A549 (cell line): ENCODE data around the gene ZNF79. TPM values are rescaled to one million over a fixed set of nuclear protein-coding genes. Genes with fewer than 3 reads are reported as not detected.

Experiments
- ATAC-seq, 2 experiments: fragments of 200-7000 bp in 1 of 2; fragments of >200 bp in 1 of 2; cut with Nextera tagmentation in 1 of 2; cut with Tn5 transposase in 1 of 2; 3 replicates each; pipeline versions ENCODE4 v1.8.0 to v1.9.1; 2018 to 2020; ENCODE audit warnings: mild to moderate bottlenecking in 1 of 2, moderate library complexity in 1 of 2
- CTCF ChIA-PET: fragments of 300-600 bp; sonication (Branson Sonifier 250); formaldehyde crosslinking; extraction: SDS; loops from one replicate; lab custom pipeline; 2021; ENCODE audit warnings: antibody characterized with exemption, inconsistent platforms; lab: Yijun Ruan, JAX
- POLR2A ChIA-PET: fragments of 350-600 bp; formaldehyde crosslinking; extraction: SDS; loops from one replicate; lab custom pipeline; 2021; ENCODE audit warnings: antibody characterized with exemption, inconsistent platforms; lab: Yijun Ruan, JAX
- DNase-seq, 2 experiments: peaks; one replicate each; pipeline versions ENCODE4 v3.0.0 to v3.0.0-alpha.2; 2011 to 2016; ENCODE audit warnings: low read depth in 1 of 2, low spot score in 1 of 2
- FAIRE-seq: peaks from 2 replicates; lab custom pipeline; 2011; peaks lifted over from hg19 to GRCh38; lab: Jason Lieb, UNC
- H3K27ac ChIP-seq, 2 experiments: fragments of >200 bp; sonication (Bioruptor Twin); formaldehyde crosslinking; 3 replicates each; pipeline ENCODE4 v1.5.1; 2016 to 2017
- H3K4me1 ChIP-seq: fragments of >200 bp; sonication (Bioruptor Twin); formaldehyde crosslinking; 3 replicates; pipeline ENCODE4 v1.6.1; 2016
- H3K4me2 ChIP-seq: fragments of >200 bp; sonication (Bioruptor Twin); formaldehyde crosslinking; 3 replicates; pipeline ENCODE4 v1.6.1; 2016
- H3K4me3 ChIP-seq: fragments of >200 bp; sonication (Bioruptor Twin); formaldehyde crosslinking; 3 replicates; pipeline ENCODE4 v1.5.1; 2016
- H3K9me3 ChIP-seq: fragments of >200 bp; sonication (Bioruptor Twin); formaldehyde crosslinking; 3 replicates; pipeline ENCODE4 v1.6.1; 2016
- CBX8 ChIP-seq: fragments of 200-600 bp; sonication (generic); IDR thresholded peaks from 2 replicates; pipeline ENCODE4 v1.6.1; 2016
- CEBPB ChIP-seq, 2 experiments: fragments of >200 bp in 1 of 2; sonication (Bioruptor Twin) in 1 of 2; formaldehyde crosslinking in 1 of 2; IDR thresholded peaks; 2 replicates each; pipeline ENCODE4 v1.6.1; 2012 to 2016
- CHD2 ChIP-seq: fragments of 150-350 bp; IDR thresholded peaks from 2 replicates; pipeline ENCODE4 v1.6.1; 2014; ENCODE audit warnings: low read length; ENCODE audit not compliant: partially characterized antibody
- FOSB ChIP-seq: fragments of 250-450 bp; sonication (Bioruptor Pico); IDR thresholded peaks from 2 replicates; pipeline ENCODE4 v1.5.0; 2020; ENCODE audit warnings: mild to moderate bottlenecking, moderate library complexity
- GATA3 ChIP-seq: IDR thresholded peaks from 2 replicates; pipeline ENCODE4 v1.6.1; 2012; ENCODE audit warnings: borderline replicate concordance
- HDAC2 ChIP-seq: fragments of 200-600 bp; sonication (generic); IDR thresholded peaks from 2 replicates; pipeline ENCODE4 v1.6.1; 2016
- HEYL ChIP-seq: fragments of 250-450 bp; sonication (Bioruptor Pico); IDR thresholded peaks from 2 replicates; pipeline ENCODE4 v1.8.0; 2021; ENCODE audit warnings: mild to moderate bottlenecking, moderate library complexity
- HOXB13 ChIP-seq: fragments of 250-450 bp; sonication (Bioruptor Pico); IDR thresholded peaks from 2 replicates; pipeline ENCODE4 v1.5.0; 2020; ENCODE audit warnings: low read depth, mild to moderate bottlenecking, moderate library complexity
- JUN ChIP-seq, 2 experiments: fragments of >200 bp; sonication (Bioruptor Twin); formaldehyde crosslinking; IDR thresholded peaks; 2 replicates in 1 of 2; 3 replicates in 1 of 2; pipeline ENCODE4 v1.6.1; 2016 to 2017
- KDM5A ChIP-seq: fragments of 200-600 bp; sonication (generic); IDR thresholded peaks from 2 replicates; pipeline ENCODE4 v1.6.1; 2016; ENCODE audit warnings: antibody characterized with exemption, mild to moderate bottlenecking
- MAFK ChIP-seq: fragments of 450-650 bp; IDR thresholded peaks from 2 replicates; pipeline ENCODE4 v1.6.1; 2014; ENCODE audit not compliant: partially characterized antibody
- MAZ ChIP-seq: fragments of 150-350 bp; IDR thresholded peaks from 2 replicates; pipeline ENCODE4 v1.6.1; 2014; ENCODE audit warnings: antibody characterized with exemption, low read depth, low read length, borderline replicate concordance
- NPAS2 ChIP-seq: fragments of 250-450 bp; sonication (Bioruptor Pico); IDR thresholded peaks from 2 replicates; pipeline ENCODE4 v1.8.0; 2022; ENCODE audit warnings: mild to moderate bottlenecking, moderate library complexity, borderline replicate concordance
- POLR2A ChIP-seq: IDR thresholded peaks from 2 replicates; pipeline ENCODE4 v1.6.1; 2012; ENCODE audit warnings: mild to moderate bottlenecking, low read length
- RAD21 ChIP-seq, 2 experiments: fragments of >200 bp in 1 of 2; sonication (Bioruptor Twin) in 1 of 2; formaldehyde crosslinking in 1 of 2; IDR thresholded peaks in 1 of 2; conservative IDR thresholded peaks in 1 of 2; 2 replicates in 1 of 2; 3 replicates in 1 of 2; pipeline ENCODE4 v1.6.1; 2012 to 2018; ENCODE audit warnings: inconsistent platforms in 1 of 2
- RARB ChIP-seq: fragments of 250-450 bp; sonication (Bioruptor Pico); IDR thresholded peaks from 2 replicates; pipeline ENCODE4 v1.8.0; 2021; ENCODE audit warnings: mild to moderate bottlenecking, moderate library complexity
- RNF2 ChIP-seq: fragments of 200-600 bp; sonication (generic); IDR thresholded peaks from 2 replicates; pipeline ENCODE4 v1.6.1; 2016; ENCODE audit warnings: low read depth, mild to moderate bottlenecking, antibody characterized with exemption, moderate library complexity, borderline replicate concordance
- SREBF2 ChIP-seq: fragments of 450-650 bp; IDR thresholded peaks from 2 replicates; pipeline ENCODE4 v1.6.1; 2014; ENCODE audit warnings: mild to moderate bottlenecking, moderate library complexity
- TP53 ChIP-seq: fragments of 250-450 bp; sonication (Bioruptor Pico); IDR thresholded peaks from 2 replicates; pipeline ENCODE4 v1.5.0; 2021; ENCODE audit warnings: mild to moderate bottlenecking, moderate library complexity
- ZC3H11A ChIP-seq: fragments of 450-650 bp; IDR thresholded peaks from 2 replicates; pipeline ENCODE4 v1.6.1; 2014; ENCODE audit warnings: antibody characterized with exemption, mild to moderate bottlenecking
- ZNF302 ChIP-seq: fragments of 250-450 bp; sonication (Bioruptor Pico); IDR thresholded peaks from 2 replicates; pipeline ENCODE4 v1.9.0; 2021; ENCODE audit warnings: inconsistent platforms, mild to moderate bottlenecking, moderate library complexity
- ZSCAN20 ChIP-seq: fragments of 250-450 bp; sonication (Bioruptor Pico); IDR thresholded peaks from 2 replicates; pipeline ENCODE4 v1.8.0; 2022; ENCODE audit warnings: mild to moderate bottlenecking, moderate library complexity
- WGBS: methylation state at CpG from one replicate; pipeline ENCODE4 v1.1.6; 2017; ENCODE audit errors: missing lambda C conversion rate; 5-methylcytosine and 5-hydroxymethylcytosine counted together
- polyA minus RNA-seq: library from RNA; depleted of rRNA, polyadenylated mRNA; stranded (reverse); fragments of >200 nt; gene quantifications from 2 replicates; pipeline ENCODE4 v1.2.3, GENCODE V29; 2011; rRNA and poly(A)+ RNA removed
- polyA plus RNA-seq, 4 experiments: library from polyadenylated mRNA; depleted of rRNA in 3 of 4; stranded (reverse); fragments of >200 nt; fragmentation: RNase III in 1 of 4; extraction: RNeasy Plus Mini Kit Qiagen cat#74134 plus additional on column Dnase treatment in 1 of 4; gene quantifications; 2 replicates in 3 of 4; 3 replicates in 1 of 4; pipeline ENCODE4 v1.2.3, GENCODE V29; 2011 to 2017
- TF ChIP-seq, protein P1 (sequence below): IDR thresholded peaks from 2 replicates; pipeline ENCODE4 v1.6.1; 2012
- TF ChIP-seq, protein P2 (sequence below): fragments of 250-450 bp; sonication (Bioruptor Pico); IDR thresholded peaks from 2 replicates; pipeline ENCODE4 v1.5.0; 2020; ENCODE audit warnings: low read depth, mild to moderate bottlenecking, moderate library complexity
- TF ChIP-seq, protein P3 (sequence below): fragments of 200-600 bp; sonication (generic); IDR thresholded peaks from 2 replicates; pipeline ENCODE4 v1.6.1; 2016; ENCODE audit warnings: antibody characterized with exemption, mild to moderate bottlenecking, moderate library complexity
- TF ChIP-seq, protein P4 (sequence below): fragments of >200 bp; sonication (Bioruptor Twin); formaldehyde crosslinking; IDR thresholded peaks from 3 replicates; pipeline ENCODE4 v1.6.1; 2016
- TF ChIP-seq, protein P5 (sequence below): fragments of 450-650 bp; IDR thresholded peaks from 2 replicates; pipeline ENCODE4 v1.6.1; 2014; ENCODE audit warnings: antibody characterized with exemption
- TF ChIP-seq, protein P6 (sequence below): fragments of 150-350 bp; IDR thresholded peaks from 2 replicates; pipeline ENCODE4 v1.6.1; 2014; ENCODE audit warnings: low read depth, mild to moderate bottlenecking, low read length
- TF ChIP-seq, protein P7 (sequence below): IDR thresholded peaks from 2 replicates; pipeline ENCODE4 v1.6.1; 2012; ENCODE audit warnings: low read depth, borderline replicate concordance

Gene ZNF79
- polyA plus RNA-seq (2011; rRNA removed) = 5.7 and 7.4 TPM in 2 replicates
- polyA plus RNA-seq (2012; cell fraction: cytosol; rRNA removed) = 2.5 and 2.7 TPM in 2 replicates
- 3.5 and 4.7 TPM in 2 replicates for polyA plus RNA-seq (2012; cell fraction: nucleus; rRNA removed)
- polyA plus RNA-seq (2017; fragmentation: RNase III; extraction: RNeasy Plus Mini Kit Qiagen cat#74134 plus additional on column Dnase treatment) = 4.9 to 5.5 TPM (median 5.1 TPM) in 3 replicates
- polyA minus RNA-seq = 21.3 and 26.9 TPM in 2 replicates

DNA sequence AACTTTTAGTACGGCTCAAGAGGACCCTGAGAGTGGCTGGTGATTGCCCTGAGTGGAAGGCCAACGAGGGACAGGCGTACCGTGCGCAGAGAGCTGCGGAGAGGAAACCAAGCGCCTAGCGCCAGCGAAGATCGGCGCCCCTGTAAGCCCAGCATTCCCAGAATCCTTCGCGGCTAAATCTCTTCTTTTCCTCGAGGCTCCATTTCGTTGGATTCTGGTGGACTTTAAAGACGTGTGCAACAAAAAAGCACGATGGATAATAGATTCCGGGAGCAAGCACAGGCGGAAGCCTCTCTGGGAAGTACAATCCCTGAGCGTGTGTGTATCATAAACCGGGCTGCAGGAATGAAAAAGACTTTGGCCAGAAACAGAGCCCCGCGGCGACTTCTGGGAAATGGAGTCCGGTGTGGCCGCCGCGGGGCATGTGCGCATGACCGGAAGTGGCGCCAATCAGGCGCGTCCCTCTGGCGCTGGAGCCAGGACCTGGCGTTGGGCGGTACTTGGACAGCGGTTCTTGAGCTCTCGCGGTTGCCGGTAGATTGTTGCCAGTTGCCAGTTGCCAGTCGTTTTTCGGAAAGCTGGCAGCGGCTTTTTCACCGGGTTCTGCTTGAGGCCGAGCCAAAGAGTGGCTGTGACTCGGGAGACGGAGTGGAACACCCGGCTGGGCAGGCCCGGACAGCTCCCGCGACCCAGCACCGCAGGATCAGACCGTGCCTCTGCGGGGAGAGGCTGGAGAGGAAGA lies at the start of gene ZNF79:
TSS of gene ZNF79 (plus strand) at position 449 of the 742 bp plus-strand sequence. CDS start 406 bp downstream, outside the sequence.
- under 1% methylated on average over 45 of the region's 54 CpGs for WGBS
- no peak for FAIRE-seq
- Histone ChIP-seq H3K4me2 (peak within 1 kb of the TSS; percentile 96), H3K27ac (peak within 1 kb of the TSS; percentile 77 to 93), H3K9me3 (no peaks in the 10 kb centered on the region), H3K4me3 (peak within 1 kb of the TSS; percentile 86), H3K4me1 (peaks cover 10% of the 10 kb centered on the region; the same call in 2 of the 3 replicates)
- CTCF ChIA-PET = interaction anchor here (0.7 to 1.1 kb wide), 4 partner anchors 9 to 482 kb away, joined by 3 read pairs; no protein-coding TSS in a partner anchor
- POLR2A ChIA-PET = interaction anchor here (0.7 to 1.6 kb wide), 12 partner anchors 9 to 179 kb away, joined by 3 to 23 read pairs (median 5); partner anchors contain the start of genes LRSAM1, RPL12 and SLC2A8
- DNase-seq = peak; percentile 92 to 97
- ATAC-seq = peak; percentile 99 to 100
- TF ChIP-seq, protein P1, sequence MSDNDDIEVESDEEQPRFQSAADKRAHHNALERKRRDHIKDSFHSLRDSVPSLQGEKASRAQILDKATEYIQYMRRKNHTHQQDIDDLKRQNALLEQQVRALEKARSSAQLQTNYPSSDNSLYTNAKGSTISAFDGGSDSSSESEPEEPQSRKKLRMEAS = peak; percentile 78; the same call in 1 of the 2 replicates
- TF ChIP-seq HOXB13 (CRISPR knock-in tag) (no peak), NPAS2 (CRISPR knock-in tag) (no peak), SREBF2 (no peak), RARB (CRISPR knock-in tag) (no peak), KDM5A (peak; percentile 65), MAFK (no peak), TP53 (CRISPR knock-in tag) (no peak), ZC3H11A (no peak), GATA3 (peak; percentile 17; the same call in 1 of the 2 replicates), CHD2 (peak; percentile 65), MAZ (no peak), CEBPB (IDR thresholded peaks at IDR 0.05) (no peak), CBX8 (no peak), POLR2A (peak; percentile 74), HDAC2 (no peak), ZNF302 (CRISPR knock-in tag) (no peak), RAD21 (conservative IDR thresholded peaks at IDR 0.05 in 1 of 2, IDR thresholded peaks at IDR 0.05 in 1 of 2) (no peak), RNF2 (no peak), ZSCAN20 (CRISPR knock-in tag) (no peak), HEYL (CRISPR knock-in tag) (no peak), JUN (IDR thresholded peaks at IDR 0.05) (peak; percentile 56 to 79; a peak in 3 of 5 replicates), FOSB (CRISPR knock-in tag) (no peak)
- TF ChIP-seq, protein P2, sequence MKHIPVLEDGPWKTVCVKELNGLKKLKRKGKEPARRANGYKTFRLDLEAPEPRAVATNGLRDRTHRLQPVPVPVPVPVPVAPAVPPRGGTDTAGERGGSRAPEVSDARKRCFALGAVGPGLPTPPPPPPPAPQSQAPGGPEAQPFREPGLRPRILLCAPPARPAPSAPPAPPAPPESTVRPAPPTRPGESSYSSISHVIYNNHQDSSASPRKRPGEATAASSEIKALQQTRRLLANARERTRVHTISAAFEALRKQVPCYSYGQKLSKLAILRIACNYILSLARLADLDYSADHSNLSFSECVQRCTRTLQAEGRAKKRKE (CRISPR knock-in tag) = no peak
- TF ChIP-seq, protein P3, sequence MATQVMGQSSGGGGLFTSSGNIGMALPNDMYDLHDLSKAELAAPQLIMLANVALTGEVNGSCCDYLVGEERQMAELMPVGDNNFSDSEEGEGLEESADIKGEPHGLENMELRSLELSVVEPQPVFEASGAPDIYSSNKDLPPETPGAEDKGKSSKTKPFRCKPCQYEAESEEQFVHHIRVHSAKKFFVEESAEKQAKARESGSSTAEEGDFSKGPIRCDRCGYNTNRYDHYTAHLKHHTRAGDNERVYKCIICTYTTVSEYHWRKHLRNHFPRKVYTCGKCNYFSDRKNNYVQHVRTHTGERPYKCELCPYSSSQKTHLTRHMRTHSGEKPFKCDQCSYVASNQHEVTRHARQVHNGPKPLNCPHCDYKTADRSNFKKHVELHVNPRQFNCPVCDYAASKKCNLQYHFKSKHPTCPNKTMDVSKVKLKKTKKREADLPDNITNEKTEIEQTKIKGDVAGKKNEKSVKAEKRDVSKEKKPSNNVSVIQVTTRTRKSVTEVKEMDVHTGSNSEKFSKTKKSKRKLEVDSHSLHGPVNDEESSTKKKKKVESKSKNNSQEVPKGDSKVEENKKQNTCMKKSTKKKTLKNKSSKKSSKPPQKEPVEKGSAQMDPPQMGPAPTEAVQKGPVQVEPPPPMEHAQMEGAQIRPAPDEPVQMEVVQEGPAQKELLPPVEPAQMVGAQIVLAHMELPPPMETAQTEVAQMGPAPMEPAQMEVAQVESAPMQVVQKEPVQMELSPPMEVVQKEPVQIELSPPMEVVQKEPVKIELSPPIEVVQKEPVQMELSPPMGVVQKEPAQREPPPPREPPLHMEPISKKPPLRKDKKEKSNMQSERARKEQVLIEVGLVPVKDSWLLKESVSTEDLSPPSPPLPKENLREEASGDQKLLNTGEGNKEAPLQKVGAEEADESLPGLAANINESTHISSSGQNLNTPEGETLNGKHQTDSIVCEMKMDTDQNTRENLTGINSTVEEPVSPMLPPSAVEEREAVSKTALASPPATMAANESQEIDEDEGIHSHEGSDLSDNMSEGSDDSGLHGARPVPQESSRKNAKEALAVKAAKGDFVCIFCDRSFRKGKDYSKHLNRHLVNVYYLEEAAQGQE = peak; percentile 77
- TF ChIP-seq, protein P4, sequence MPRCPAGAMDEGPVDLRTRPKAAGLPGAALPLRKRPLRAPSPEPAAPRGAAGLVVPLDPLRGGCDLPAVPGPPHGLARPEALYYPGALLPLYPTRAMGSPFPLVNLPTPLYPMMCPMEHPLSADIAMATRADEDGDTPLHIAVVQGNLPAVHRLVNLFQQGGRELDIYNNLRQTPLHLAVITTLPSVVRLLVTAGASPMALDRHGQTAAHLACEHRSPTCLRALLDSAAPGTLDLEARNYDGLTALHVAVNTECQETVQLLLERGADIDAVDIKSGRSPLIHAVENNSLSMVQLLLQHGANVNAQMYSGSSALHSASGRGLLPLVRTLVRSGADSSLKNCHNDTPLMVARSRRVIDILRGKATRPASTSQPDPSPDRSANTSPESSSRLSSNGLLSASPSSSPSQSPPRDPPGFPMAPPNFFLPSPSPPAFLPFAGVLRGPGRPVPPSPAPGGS = peak; percentile 42; the same call in 1 of the 3 replicates
- TF ChIP-seq, protein P5, sequence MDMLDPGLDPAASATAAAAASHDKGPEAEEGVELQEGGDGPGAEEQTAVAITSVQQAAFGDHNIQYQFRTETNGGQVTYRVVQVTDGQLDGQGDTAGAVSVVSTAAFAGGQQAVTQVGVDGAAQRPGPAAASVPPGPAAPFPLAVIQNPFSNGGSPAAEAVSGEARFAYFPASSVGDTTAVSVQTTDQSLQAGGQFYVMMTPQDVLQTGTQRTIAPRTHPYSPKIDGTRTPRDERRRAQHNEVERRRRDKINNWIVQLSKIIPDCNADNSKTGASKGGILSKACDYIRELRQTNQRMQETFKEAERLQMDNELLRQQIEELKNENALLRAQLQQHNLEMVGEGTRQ = no peak
- TF ChIP-seq, protein P6, sequence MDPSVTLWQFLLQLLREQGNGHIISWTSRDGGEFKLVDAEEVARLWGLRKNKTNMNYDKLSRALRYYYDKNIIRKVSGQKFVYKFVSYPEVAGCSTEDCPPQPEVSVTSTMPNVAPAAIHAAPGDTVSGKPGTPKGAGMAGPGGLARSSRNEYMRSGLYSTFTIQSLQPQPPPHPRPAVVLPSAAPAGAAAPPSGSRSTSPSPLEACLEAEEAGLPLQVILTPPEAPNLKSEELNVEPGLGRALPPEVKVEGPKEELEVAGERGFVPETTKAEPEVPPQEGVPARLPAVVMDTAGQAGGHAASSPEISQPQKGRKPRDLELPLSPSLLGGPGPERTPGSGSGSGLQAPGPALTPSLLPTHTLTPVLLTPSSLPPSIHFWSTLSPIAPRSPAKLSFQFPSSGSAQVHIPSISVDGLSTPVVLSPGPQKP = 0 out of 2 replicates have a peak, but pooled peaks have one; percentile 53
- TF ChIP-seq, protein P7, sequence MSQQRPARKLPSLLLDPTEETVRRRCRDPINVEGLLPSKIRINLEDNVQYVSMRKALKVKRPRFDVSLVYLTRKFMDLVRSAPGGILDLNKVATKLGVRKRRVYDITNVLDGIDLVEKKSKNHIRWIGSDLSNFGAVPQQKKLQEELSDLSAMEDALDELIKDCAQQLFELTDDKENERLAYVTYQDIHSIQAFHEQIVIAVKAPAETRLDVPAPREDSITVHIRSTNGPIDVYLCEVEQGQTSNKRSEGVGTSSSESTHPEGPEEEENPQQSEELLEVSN = peak; percentile 57; the same call in 1 of the 2 replicates
